ENCODE results near the gene MUC5B.

The MUC5B gene

GRCh38 chr11:1195682-1196515, 27.0 kb upstream of the MUC5B start:
- peaks cover 3 to 12% of the 10 kb centered on the region in 2 donors for H3K27me3 Mint-ChIP-seq
- H3K9me3 Mint-ChIP-seq = no peaks in the 10 kb centered on the region
- no peak overlapping the region for H3K4me3 Mint-ChIP-seq
- no peaks in the 10 kb centered on the region for H3K36me3 Mint-ChIP-seq
- no peak for ATAC-seq (replicated peaks)
- H3K4me1 Mint-ChIP-seq = no peaks in the 10 kb centered on the region
- H3K27ac Mint-ChIP-seq = no peak overlapping the region
- no peak for DNase-seq

DNA sequence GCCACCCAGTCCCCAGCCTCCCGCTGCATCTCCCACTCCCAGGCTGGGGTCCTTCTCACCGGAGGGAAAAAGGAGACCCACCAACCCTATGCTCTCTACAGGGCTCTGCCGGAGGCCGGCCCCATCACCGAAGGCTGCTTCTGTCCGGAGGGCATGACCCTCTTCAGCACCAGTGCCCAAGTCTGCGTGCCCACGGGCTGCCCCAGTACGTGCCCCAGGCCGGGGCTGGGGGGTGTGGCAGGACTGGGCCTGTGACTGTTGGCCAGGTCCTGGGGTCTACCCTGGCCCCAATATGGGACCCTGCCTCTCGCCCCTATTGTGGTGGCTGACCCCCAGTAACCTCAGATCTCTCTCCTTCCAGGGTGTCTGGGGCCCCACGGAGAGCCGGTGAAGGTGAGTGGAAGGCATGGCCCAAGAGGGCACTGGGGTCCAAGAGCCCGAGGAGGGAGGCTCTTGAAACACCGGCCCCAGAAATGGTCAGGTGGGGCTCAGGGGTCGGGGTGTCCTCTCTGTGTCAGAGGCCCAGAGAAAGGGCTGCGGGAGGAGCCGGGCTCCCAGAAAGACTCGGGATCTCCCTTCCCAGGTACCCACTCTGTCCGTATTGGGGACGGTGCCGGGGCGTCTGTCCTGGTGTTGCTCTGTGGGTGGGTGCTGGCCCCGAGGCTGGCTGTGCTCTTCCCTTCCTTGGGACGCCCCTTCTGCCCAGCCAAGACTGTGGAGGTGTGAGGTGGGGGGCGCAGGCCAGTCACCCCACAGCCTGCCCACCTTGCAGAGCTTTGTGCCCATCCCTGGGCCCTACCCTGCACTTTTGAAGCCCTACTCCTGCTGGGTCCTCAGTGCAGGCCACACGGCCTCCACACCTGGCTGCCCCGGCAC, 26.1 kb upstream of the MUC5B start:
- H3K9me3 Mint-ChIP-seq = no peaks in the 10 kb centered on the region
- no peak overlapping the region for H3K27ac Mint-ChIP-seq
- H3K27me3 Mint-ChIP-seq = peaks cover 3 to 12% of the 10 kb centered on the region in 2 donors
- no peaks in the 10 kb centered on the region for H3K36me3 Mint-ChIP-seq
- H3K4me3 Mint-ChIP-seq = no peak overlapping the region
- no peaks in the 10 kb centered on the region for H3K4me1 Mint-ChIP-seq
- no peak for DNase-seq
- no peak for ATAC-seq (replicated peaks)

DNA sequence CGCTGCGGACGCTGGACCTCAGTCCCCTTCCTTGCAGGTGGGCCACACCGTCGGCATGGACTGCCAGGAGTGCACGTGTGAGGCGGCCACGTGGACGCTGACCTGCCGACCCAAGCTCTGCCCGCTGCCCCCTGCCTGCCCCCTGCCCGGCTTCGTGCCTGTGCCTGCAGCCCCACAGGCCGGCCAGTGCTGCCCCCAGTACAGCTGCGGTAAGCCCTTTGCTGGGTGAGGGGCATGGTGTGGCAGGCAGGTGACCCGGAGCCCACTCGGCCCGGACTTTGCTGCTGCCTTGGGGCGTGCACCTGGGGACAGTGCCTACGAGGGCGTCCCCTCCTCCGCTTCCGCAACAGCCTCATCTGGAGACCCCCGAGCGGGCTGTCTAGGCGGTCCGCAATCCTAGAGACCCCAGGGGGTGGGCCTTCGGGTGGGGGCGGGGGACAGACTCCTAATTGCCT, 25.4 kb upstream of the MUC5B start:
- Mint-ChIP-seq H3K4me1 (no peaks in the 10 kb centered on the region), H3K27ac (no peak overlapping the region), H3K4me3 (no peak overlapping the region), H3K27me3 (peaks cover 0 to 12% of the 10 kb centered on the region in 2 donors), H3K9me3 (no peaks in the 10 kb centered on the region), H3K36me3 (no peaks in the 10 kb centered on the region)
- DNase-seq (no peak), ATAC-seq (replicated peaks) (no peak)

GRCh38 chr11:1197886-1198560, 24.8 kb upstream of the MUC5B start:
- no peaks in the 10 kb centered on the region for H3K9me3 Mint-ChIP-seq
- no peak for DNase-seq
- H3K36me3 Mint-ChIP-seq = no peaks in the 10 kb centered on the region
- H3K27ac Mint-ChIP-seq = no peak overlapping the region
- no peak for ATAC-seq (replicated peaks)
- peaks cover 0 to 12% of the 10 kb centered on the region in 2 donors for H3K27me3 Mint-ChIP-seq
- H3K4me1 Mint-ChIP-seq = no peaks in the 10 kb centered on the region
- H3K4me3 Mint-ChIP-seq = no peak overlapping the region

- ATAC-seq (replicated peaks) (no peak), DNase-seq (no peak)
- Mint-ChIP-seq H3K4me1 (no peaks in the 10 kb centered on the region), H3K36me3 (no peaks in the 10 kb centered on the region), H3K27ac (no peak overlapping the region), H3K4me3 (no peak overlapping the region), H3K9me3 (no peaks in the 10 kb centered on the region), H3K27me3 (peaks cover 0 to 12% of the 10 kb centered on the region in 2 donors)
Measured at GRCh38 chr11:1198561-1199240, 24.2 kb upstream of the MUC5B start.

DNA sequence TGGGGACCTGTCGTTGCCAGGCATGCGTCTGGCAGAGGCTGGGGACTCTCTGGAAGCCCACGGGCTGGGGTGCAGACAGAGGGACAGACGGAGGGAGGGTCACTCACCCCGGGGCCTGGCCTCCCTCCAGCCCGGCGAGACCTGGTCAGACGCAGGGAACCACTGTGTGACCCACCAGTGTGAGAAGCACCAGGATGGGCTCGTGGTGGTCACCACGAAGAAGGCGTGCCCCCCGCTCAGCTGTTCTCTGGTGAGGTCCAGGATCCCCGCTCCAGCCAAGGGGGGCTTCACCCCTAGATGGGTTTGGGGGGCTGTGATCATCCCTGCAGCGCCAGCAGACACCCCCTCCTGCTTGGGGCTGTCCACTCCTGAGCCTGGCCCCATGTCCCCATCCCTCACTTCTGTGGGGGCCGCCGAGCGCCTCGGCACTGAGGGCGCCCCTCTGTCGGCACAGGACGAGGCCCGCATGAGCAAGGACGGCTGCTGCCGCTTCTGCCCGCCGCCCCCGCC, 23.6 kb upstream of the MUC5B start:
- DNase-seq (no peak), ATAC-seq (replicated peaks) (no peak)
- no peaks in the 10 kb centered on the region for H3K36me3 Mint-ChIP-seq
- no peak overlapping the region for H3K27ac Mint-ChIP-seq
- H3K9me3 Mint-ChIP-seq = no peaks in the 10 kb centered on the region
- no peaks in the 10 kb centered on the region for H3K4me1 Mint-ChIP-seq
- H3K4me3 Mint-ChIP-seq = no peak overlapping the region
- peaks cover 0 to 12% of the 10 kb centered on the region in 2 donors for H3K27me3 Mint-ChIP-seq

- Mint-ChIP-seq H3K36me3 (no peaks in the 10 kb centered on the region), H3K27ac (no peak overlapping the region), H3K4me1 (no peaks in the 10 kb centered on the region), H3K4me3 (no peak overlapping the region), H3K9me3 (no peaks in the 10 kb centered on the region), H3K27me3 (peaks cover 0 to 13% of the 10 kb centered on the region in 2 donors)
- DNase-seq (no peak), ATAC-seq (replicated peaks) (no peak)
Measured at GRCh38 chr11:1199751-1200610, 22.9 kb upstream of the MUC5B start.

DNA sequence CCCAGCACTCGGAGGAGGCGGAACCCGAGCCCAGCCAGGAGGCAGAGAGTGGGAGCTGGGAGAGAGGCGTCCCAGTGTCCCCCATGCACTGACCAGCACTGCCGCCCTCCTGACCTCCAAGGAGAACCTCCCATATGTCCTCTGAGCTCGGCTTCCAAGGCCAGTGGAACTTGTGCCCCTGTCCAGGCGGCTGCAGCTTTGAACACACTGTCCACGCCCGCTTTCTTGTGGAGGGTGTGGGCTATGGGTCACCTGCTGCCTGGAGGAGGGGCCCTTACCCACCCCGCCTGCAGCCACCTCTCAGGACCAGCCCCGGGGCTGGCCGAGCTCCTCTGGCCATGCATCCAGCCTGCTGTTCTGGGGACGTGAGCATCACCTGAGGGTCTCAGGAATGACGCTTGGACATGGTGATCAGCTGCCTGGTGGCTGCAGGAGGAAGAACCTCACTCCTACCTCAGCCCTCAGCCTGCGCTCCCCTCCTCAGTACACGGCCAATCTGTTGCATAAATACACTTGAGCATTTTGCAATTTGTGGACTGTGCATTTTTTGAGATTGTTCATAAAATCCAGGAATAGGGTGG, 22.2 kb upstream of the MUC5B start:
- Mint-ChIP-seq H3K4me3 (no peak overlapping the region), H3K27me3 (peaks cover 0 to 20% of the 10 kb centered on the region in 2 donors), H3K27ac (no peak overlapping the region), H3K9me3 (no peaks in the 10 kb centered on the region), H3K4me1 (no peaks in the 10 kb centered on the region), H3K36me3 (no peaks in the 10 kb centered on the region)
- no peak for DNase-seq
- no peak for ATAC-seq (replicated peaks)

DNA sequence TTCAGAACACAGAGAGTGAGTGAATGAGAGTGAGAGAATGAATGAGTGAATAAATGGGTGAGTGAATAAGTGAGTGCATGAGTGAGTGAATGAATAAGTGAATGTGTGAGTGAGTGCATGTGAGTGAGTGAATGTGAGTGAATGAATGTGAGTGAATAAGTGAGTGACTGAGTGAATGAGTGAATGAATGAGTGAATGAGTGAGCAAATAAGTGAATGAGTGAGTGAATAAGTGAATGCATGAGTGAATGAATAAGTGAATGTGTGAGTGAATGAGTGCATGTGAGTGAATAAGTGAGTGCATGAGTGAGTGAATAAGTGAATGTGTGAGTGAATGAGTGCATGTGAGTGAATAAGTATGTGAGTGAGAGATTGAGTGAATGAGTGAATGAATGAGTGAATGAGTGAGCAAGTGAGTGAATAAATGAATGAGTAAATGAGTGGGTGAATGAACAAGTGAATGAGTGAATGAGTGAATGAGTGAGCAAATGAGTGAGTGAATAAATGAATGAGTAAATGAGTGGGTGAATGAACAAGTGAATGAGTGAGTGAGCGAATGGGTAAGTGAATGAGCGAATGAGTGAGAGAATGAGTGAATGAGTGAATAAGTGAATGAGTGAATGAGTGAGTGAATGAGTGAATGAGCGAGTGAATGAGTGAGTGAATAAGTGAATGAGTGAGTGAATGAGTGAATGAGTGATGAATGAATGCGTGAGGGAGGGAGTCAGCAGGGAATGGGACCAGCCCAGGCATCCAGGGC, 21.3 kb upstream of the MUC5B start:
- no peaks in the 10 kb centered on the region for H3K4me1 Mint-ChIP-seq
- no peaks in the 10 kb centered on the region for H3K9me3 Mint-ChIP-seq
- ATAC-seq (replicated peaks) = no peak
- H3K4me3 Mint-ChIP-seq = no peak overlapping the region
- H3K27ac Mint-ChIP-seq = no peak overlapping the region
- H3K27me3 Mint-ChIP-seq = peaks cover 0 to 20% of the 10 kb centered on the region in 2 donors
- H3K36me3 Mint-ChIP-seq = no peaks in the 10 kb centered on the region
- DNase-seq = no peak

DNA sequence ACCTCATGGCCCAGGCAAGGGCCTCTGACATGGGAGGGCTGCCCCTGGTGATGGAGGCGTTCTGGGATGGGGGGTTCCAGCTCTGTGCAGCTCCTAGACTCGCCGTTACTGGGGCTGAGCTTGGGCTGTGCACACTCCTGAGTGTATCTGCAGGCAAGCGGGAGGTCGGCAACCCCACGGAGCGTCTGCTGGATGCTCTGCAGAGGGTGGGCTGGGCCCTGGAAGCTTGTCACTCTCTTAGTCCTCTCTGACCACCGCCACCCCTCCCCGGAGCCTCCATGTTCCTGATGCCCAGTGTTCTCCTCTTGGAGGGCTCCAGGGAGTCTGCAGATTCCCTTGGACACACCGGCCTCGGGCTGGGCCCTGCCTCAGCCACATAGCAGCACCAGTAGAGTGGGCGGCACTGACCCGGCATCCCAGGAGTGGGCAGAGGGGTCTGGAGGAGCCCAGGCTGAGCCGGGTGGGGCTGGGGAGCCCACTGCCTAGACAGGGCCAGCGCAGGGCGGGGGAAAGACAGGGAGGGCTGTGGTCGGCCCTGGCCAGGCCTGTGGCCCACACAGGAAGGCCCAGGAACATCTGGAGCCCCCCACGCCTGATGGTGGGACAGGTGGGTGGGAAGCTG, 20.6 kb upstream of the MUC5B start:
- no peak overlapping the region for H3K4me3 Mint-ChIP-seq
- no peaks in the 10 kb centered on the region for H3K36me3 Mint-ChIP-seq
- no peaks in the 10 kb centered on the region for H3K4me1 Mint-ChIP-seq
- no peaks in the 10 kb centered on the region for H3K9me3 Mint-ChIP-seq
- H3K27me3 Mint-ChIP-seq = peaks cover 0 to 18% of the 10 kb centered on the region in 2 donors
- ATAC-seq (replicated peaks) (peak; percentile 36 to 59), DNase-seq (no peak)
- H3K27ac Mint-ChIP-seq = peak overlapping the region; percentile 72

DNA sequence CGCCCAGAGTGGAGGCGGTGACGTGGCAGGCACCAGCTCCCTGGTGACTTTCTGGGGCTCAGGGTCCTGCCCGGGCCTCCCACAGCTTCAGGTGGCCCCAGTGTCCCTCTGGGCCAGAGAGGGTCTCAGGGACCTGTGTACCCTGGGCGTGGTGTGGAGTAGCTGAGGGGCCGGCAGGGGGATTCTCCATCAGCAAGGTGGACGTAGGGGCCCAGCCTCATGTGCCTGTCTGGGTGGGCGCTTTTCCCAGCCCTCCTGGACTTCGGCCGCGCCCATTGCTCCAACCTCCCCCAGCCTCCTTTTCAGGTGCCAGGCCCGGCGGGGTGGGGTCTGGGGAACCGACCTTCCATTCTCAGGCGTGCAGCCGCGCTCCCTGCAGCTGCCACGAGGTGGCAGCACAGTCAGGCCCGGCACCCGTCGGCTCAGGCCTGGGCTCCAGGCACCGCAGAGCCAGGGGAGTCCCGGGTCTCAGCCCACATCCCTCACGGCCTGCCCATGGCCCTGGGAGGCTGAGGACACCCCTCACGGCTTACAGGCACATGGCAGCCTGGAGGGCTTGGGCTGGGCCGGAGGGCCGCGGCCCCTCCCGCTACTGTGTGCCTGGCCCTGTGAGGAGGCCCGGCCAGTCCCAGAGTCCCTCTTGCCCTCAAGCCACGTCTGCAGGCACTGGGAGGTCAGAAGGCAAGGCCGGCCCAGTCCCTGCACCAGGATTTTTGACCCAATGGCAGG, 19.9 kb upstream of the MUC5B start:
- Mint-ChIP-seq H3K36me3 (no peaks in the 10 kb centered on the region), H3K27ac (no peak overlapping the region), H3K27me3 (peaks cover 0 to 18% of the 10 kb centered on the region in 2 donors), H3K4me3 (no peak overlapping the region), H3K9me3 (no peaks in the 10 kb centered on the region), H3K4me1 (no peaks in the 10 kb centered on the region)
- peak; percentile 54 for DNase-seq
- peak; percentile 83 to 88 for ATAC-seq (replicated peaks)

Measured in stimulated activated naive B cell treated with anti-CD40 and anti-IgM and Interleukin-4, amounts not matched to agents 10 μg/mL and 1 μg/mL and 100 μg/mL, for 72 hours (primary cell).